GM19099 (cell line): ENCODE measurements around the gene OR4K1.

ENCODE experiments used
- POLR2A ChIP-seq: IDR thresholded peaks from 3 replicates; pipeline ENCODE4 v1.6.1; 2011; ENCODE audit warnings: low read depth; ENCODE audit not compliant: insufficient read length; ENCODE audit errors: extremely low read depth

Gene OR4K1, protein sequence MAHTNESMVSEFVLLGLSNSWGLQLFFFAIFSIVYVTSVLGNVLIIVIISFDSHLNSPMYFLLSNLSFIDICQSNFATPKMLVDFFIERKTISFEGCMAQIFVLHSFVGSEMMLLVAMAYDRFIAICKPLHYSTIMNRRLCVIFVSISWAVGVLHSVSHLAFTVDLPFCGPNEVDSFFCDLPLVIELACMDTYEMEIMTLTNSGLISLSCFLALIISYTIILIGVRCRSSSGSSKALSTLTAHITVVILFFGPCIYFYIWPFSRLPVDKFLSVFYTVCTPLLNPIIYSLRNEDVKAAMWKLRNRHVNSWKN

DNA sequence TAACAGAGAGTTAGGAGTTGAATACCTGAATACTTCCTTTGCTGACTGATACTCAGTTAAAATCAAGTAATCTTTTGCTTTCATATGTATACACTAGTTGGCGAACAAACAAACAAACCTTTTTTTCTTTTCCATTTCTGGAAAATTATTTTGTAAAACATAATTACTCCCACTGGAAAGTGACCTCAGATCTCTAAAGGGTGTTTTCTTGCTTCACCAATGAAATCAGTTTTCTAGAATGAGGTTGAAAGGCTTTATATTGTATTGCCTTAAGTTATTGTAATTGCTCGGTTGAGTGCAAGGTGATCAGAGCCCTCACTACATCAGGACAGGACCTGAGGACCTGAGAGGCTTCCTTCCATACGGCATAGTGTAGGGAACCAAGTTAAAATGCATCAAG is at the start of gene OR4K1:
Gene OR4K1, plus strand, starts transcription at position 301 of the 400 bp plus-strand sequence. CDS start 4,750 bp downstream, outside the sequence.
- no peak for TF ChIP-seq POLR2A

DNA sequence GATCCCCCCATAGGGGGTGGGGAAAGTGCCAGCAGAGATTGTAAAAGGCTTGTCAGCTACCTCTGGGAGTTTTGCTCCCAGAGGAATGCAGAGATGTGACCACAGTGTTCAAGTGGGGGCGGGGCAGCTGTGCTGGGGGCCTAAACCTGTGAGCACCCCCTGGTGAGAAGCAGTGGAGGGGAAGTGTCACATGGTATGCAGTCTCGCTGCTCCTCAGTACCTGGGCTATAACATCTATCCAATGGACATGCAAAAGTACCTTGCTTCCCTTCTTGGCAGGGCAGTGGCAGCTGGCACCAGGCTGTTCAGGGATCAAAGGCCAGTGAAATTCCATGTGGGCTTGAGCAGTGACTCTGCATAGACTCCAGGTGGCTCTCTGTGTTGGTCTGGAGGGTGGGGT is 35.4 kb upstream of the OR4K1 start:
- no peak for TF ChIP-seq POLR2A

DNA sequence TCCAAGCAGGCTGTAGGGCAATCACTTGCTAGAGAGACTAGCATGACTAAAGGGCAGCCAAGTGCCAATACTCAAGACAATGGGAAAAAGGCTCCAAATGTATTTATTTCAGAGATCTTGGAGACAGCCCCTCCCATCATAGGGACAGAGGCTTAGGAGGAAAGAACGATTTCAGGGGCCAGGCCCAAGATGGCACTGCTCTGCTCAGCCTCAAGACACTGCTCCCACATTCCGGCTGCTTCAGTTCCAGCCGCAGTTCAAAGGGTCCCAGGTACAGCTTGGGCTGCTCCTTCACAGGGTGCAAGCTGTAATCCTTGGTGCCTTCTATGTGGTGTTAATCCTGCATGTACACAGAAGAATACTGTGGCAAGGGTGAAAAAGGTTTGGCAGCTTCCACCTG is 29.7 kb upstream of the OR4K1 start:
- TF ChIP-seq POLR2A = no peak

DNA sequence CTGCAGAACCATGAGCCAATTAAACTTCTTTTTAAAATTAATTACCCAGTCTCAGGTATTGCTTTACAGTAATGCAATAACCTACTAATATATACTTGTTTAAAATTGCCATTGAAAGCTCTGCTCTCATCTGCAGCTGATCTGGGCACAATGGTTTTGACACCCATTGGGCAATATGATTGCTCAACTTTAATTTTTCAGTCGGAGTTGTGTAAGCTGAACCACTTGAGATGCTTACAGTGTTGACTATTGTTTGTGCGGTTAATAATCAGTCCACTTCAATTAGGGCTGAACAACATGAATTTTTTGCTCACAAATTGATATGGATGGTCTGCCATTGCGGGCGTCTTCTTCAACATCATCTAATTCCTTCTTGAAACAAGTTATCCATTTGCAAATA is 28.3 kb upstream of the OR4K1 start:
- TF ChIP-seq POLR2A = no peak

DNA sequence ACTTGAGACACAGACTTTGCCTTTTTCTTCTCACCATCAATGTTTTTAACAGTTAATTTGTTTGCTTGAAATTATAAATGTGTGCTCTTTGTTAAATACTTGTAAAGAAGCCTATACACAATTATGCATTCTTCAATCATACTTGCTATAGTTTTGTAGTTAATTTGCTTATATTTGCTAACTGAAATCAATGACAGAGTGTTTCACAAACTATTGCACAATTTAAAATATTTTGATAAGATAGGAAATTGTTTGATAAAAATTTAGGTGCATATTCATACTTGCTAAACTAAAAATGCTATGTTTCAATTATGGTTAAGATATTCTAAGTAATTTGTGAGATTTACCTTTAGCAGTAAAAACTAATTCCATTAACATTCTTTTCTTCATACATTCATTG is 24.1 kb upstream of the OR4K1 start:
- TF ChIP-seq POLR2A = no peak

DNA sequence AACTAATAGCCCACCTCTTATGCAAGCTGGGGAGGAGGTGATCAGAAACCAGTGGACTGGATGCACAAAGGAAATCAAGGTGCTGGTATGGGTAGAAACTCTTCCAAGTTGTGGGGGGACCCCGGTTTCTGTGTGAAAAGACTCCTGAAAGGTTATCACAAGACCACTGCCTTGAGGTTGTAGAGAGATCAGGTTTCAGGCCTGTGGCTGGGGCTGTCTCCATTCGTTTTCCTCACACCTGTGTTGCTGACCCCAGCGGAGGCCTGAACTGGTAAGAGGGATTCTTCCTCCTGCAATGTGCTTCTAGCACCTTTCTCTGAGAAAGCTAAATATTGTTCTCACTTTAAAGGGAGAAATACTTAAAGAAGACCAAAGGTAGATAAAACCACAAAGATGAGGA is 19.6 kb upstream of the OR4K1 start:
- TF ChIP-seq POLR2A = no peak

DNA sequence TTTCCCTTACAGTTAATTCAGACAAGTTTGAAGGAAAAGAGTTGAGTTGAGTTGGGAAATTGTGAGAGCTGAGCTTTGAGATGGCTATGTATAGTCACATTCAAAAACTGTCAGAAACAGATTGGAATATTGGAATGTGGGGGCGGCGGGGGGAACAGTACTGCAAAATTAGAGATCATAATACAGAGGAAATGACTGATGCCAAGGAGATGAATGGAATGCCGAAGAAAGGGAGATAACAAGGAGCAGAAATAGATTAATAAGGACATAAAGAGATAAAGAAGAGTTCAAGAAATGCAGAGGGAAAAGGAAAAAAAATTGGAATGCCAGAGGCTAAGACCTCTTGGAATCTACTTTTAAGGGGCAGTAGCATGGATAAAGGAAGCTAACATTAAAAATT is 13.5 kb upstream of the OR4K1 start:
- no peak for TF ChIP-seq POLR2A

DNA sequence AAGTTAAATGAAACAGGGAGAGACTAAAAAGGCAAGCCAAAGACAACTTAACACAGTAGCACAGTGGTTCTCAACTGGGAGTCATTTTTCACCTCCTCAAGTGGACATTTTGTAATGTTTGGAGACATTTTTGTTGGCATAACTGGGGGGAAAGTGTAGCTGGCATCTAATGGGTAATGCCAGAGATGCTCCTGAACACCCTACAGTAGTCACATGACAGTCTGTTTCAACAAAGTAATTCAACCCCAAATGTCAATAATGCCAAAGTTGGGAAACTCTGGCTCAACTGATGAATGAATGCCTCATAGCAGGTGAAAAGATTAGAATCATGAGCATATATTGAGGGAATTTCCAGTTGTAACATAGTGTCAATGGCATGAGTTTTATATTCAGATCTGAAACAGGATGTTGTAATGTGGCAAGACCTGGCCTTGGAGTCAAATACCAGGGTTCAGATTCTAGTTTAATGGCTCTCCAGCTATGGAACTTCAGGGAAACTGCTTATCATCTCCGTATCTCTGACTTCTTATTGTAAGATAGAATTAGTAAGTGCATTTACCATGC is 12.7 kb upstream of the OR4K1 start:
- no peak for TF ChIP-seq POLR2A

DNA sequence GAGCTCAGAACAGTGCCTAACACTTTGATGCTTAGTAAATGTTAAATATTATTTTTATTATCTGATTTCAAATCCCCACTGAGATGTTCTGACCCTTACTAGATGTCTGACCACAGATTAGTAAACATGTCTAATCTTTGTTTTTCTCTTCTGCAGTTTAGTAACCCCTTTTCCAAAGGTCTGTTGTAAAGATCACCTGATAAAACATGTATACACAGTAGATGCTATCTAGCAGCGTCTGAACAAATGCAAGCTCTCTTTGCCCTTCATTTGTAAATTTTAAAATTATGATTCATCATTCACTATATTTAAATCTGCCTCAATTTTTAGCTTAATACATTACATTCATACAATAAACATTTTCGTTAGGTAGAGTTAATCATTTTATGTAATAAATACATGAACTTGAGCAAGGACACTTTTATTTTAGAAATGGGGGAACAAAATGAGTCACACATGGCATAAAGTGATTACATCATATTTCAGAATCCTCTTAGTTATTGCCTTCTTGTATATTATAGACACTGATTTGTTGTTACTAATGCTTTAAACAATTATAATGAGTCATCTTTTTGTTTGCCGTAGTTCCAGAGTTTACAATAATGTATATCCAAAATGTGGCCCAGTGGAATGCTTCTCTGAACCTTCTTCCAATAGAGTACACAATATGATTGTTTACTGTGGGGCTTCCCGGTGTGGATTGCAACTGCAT is 12.0 kb upstream of the OR4K1 start:
- TF ChIP-seq POLR2A = no peak

DNA sequence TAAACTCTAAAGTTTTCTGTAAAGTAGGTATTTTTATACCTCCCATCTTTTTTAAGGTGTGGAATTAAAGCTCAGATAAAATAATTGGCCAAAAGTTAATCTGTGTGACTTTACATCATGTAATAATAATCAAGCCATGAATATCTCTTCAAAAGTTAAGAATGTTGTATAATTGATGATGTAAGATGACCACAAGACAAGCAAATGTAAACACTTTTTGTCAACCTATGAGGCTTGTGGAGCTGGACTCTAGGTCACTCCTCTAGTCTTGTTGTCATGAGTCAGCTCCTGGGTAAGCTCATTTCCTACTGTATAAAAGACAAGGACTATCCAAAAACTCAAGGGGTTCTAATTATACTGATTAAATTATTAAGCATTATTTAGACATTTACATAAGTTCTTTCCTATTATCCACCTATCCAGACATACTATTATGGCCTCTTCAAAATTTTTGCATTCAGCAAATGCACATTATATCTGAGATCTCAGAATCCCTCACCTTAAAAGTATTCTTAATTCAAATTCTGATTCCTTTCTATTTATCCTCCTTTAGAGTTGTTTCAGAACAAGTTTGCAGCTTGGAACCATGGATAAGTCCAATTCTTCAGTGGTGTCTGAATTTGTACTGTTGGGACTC is 10.6 kb upstream of the OR4K1 start, which contains the start of gene OR4K5:
Gene OR4K5, plus strand, starts transcription at position 587 of the 637 bp plus-strand sequence. Its CDS starts 0 bp downstream, at position 587.
- TF ChIP-seq POLR2A = no peak

DNA sequence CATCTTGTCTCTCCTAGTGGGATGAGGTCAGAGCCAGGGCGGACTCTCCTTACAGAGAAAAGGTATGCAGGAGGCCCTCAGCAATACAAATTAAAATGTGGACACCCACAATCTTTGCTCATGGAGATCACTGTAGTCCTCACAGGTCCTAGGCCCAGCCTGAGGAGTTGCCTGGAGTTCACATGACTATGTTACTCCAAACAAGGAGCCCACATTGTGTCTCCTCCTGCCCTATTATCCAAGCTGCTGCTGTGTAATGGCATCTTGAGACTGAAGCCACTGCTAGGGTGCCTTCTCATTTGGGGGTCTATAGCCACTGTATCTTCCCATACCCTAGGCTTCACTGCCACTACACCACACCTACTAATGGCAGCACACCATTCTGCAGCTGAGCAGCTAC is 11.0 kb downstream of the OR4K1 start:
- no peak for TF ChIP-seq POLR2A

DNA sequence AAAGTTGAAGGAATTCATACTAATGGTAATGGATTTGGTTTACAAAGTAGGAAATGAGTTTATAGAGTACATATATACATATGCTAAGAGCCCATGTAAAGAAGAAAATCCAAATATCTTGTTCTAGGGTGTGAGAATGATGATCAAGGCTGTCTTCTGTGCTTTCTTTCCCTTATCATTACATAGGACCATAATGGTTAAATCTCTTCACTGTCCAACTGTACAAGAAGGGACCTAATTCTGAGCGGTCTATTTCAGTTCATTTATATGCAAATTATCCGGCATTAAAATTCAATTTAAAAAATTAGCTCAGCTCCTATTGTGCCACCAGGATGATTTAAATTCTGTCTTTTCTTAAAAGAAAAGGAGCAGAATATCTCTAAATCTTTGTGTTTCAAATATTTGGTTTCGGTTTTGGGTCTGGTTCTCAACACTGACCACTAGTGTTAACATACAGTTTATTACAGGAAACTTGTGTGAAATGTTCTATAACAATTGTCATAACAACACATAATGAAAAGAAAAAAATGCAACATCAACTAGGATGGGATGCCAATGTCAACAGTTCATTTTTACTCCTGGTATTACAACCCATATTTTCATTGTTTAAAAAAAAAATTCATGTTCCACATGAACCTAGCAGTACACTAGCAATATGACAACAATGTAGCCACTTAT is 16.8 kb downstream of the OR4K1 start:
- TF ChIP-seq POLR2A = no peak

DNA sequence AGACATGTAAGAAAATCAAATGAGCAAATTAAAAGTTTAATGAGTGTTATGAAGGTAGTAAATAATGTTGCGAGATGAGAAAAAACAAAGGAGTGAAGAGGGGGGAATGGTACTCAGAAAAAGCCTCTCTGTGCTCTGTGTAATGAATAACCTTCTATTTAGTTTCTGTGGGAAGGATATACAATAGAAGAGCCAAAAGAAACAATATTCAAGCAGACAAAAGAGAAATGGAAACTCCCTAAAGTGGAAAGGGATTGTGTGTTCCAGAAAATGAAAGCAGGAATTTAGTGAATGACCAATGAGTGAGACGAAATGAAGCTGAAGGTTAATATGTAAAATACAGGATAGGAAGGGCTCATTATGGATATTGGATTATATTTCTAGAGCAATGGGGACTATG is 18.5 kb downstream of the OR4K1 start:
- no peak for TF ChIP-seq POLR2A

DNA sequence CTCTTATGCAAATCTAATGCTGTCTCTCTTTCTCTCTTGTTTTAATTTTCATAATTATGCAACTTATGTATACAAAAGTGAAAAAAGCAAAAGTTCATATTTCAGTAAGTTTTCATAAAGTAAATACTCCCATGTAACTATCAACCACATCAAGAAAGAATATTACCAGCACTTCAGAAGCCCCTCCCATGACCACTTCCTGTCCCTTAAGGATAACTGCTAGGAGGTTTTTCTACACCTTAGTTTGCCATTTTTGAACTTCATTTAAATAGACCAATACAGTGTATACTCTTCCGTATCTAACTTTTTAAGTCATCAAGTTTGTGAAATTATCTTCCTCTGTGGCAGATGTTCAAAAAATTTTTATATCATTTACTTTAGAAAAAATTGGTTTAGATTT is 44.1 kb downstream of the OR4K1 start:
- no peak for TF ChIP-seq POLR2A

DNA sequence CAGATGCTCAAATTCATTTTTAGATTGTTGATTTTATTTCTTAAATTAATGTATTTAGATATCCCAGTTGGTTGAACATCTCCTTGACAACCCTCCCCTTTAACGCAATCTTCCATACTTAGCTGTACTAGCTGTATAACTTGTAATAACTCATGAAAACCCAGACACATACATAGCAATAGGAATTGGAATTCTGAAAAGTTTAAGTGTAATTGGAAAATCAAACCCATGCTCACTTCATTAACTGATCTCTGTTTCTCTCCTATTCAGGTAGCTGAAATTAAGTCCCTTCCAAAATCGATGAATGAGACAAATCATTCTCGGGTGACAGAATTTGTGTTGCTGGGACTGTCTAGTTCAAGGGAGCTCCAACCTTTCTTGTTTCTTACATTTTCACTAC is 44.6 kb downstream of the OR4K1 start, which contains the start of gene OR4K15:
Gene OR4K15, plus strand, starts transcription at position 301 of the 400 bp plus-strand sequence. Its CDS starts 0 bp downstream, at position 301.
- no peak for TF ChIP-seq POLR2A
